ACHN (cell line): ENCODE data around the gene CD276.
"Not testable (repeated sequence)": the region's sequence is repeated elsewhere in the genome, so short reads cannot be mapped to it uniquely, and the experiment has no call there.

Experiments
- DNase-seq: peaks from one replicate; pipeline ENCODE4 v3.0.0-alpha.2; 2015
- in situ Hi-C: cut with HindIII; loops from 2 replicates; pipeline ENCODE4 v1.10.0; 2017; ENCODE audit warnings: low sequenced_read_pairs, low pct_ligation_motif_present, low pct_unique_long_range_greater_than_20kb

CD276 gene

GRCh38 chr15:73683777-73684580 lies at the start of gene CD276:
TSS of gene CD276 (plus strand) at chr15:73684383. CDS start at chr15:73699640, 15,257 bp downstream.
- in situ Hi-C loops, result no loop called here
- peak; percentile 80 for DNase-seq

GRCh38 chr15:73637527-73637926 lies 46.7 kb upstream of the CD276 start:
- peak; percentile 49 for DNase-seq
- in situ Hi-C loops, result no loop called here

DNA sequence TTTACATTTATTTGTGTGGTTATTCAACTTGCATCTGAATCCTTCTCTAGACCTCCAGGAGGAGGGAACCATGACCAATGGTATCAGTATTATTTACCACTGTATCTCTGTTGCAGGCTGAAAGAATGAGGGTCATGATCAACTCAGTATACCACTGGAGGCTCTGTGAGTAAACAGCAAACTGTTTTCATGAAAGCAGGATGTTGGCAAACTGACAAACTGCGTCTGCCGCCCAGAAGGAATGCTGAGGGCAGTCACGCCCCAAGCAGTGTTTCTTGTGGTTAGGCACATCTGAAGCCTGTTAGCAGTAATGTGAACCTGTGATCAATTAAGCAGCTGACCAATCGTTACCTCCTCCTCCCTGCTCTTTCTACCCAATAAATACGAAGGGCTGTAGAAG lies 44.7 kb upstream of the CD276 start:
- in situ Hi-C loops, result not testable (repeated sequence)
- peak; percentile 72 for DNase-seq

DNA sequence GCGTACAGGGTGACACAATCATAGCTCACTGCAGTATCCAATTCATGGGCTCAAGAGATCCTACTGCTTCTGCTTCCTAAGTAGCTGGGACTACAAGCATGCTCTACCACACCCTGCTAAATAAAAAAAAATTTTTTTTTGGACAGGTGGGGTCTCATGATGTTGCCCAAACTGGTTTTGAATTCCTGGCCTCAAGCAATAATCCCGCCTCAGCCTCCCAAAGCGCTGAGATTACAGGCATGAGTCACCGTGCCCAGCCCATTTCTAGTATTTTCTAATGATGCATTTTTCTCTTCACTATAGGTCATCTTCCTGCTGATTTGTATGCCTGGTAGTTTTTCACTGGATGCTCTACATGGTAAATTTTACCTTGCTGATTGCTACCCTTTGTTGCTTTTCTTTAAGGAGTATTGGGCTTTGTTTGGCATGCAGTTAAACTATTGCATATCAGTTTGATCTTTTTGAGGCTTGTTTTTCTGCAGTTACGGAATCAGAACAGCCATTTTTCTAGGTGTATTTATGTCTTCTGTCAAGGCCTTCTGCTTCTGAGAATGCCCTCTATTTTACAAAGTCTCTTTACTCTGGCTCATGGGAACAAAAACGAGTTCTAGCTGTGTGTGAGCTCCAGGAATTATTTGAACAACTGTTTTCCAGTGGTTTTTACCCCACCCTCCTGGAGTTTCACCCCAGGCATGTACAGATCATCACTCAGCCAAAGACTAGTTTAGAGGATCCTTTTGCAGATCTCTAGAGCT lies 36.7 kb upstream of the CD276 start:
- in situ Hi-C loops, result no loop called here
- DNase-seq, result no peak

GRCh38 chr15:73648014-73648295 lies 36.2 kb upstream of the CD276 start:
- DNase-seq, result no peak
- in situ Hi-C loops, result no loop called here

DNA sequence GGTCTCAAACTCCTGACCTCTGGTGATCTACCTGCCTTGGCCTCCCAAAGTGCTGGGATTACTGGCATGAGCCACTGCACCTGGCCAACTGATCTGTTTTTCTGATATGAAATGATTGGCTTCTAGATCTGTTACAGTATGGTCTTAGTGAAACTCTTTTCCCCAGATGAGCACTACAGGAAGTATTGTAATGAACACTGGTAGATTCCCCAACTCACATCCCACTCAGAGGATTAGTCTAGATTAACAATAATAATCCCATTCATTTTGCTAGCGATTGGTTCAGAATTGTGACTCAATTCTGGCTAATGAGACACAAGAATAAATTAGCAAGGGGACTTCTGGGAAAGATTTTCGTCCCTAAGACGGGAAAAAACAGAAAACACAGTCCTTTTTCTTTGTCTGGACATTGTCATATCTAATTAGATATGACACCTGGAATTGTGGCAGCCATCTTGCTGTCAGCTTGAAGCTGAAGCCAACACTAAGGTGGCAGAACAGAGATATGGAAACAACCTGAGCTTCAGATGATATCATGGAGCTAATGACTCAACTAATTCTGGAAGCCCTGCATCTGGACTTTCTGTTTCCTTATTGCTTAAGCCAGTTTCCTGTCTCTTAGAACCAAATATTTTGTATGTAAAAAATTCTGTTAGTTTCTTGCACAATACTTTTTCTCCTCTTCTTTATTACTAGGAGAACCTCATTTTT lies 33.6 kb upstream of the CD276 start:
- in situ Hi-C loops, result no loop called here
- DNase-seq, result no peak

GRCh38 chr15:73654659-73655058 lies 29.5 kb upstream of the CD276 start:
- in situ Hi-C loops, result no loop called here

GRCh38 chr15:73655724-73656123 lies 28.5 kb upstream of the CD276 start:
- DNase-seq, result no peak
- in situ Hi-C loops, result no loop called here

More at GRCh38 chr15:73654659-73655058, 29.5 kb upstream of the CD276 start:
- DNase-seq, result no peak

- in situ Hi-C loops, result no loop called here
- DNase-seq, result no peak
Observed at GRCh38 chr15:73658645-73659044, 25.5 kb upstream of the CD276 start.

GRCh38 chr15:73660455-73660854 lies 23.7 kb upstream of the CD276 start:
- no peak for DNase-seq
- in situ Hi-C loops, result no loop called here

GRCh38 chr15:73674587-73674986 lies 9.6 kb upstream of the CD276 start:
- no peak for DNase-seq
- in situ Hi-C loops, result no loop called here

GRCh38 chr15:73677146-73677607 lies 7.0 kb upstream of the CD276 start:
- in situ Hi-C loops, result no loop called here
- DNase-seq, result peak; percentile 67

GRCh38 chr15:73677733-73678132 lies 6.5 kb upstream of the CD276 start:
- in situ Hi-C loops, result no loop called here

GRCh38 chr15:73678498-73678897 lies 5.7 kb upstream of the CD276 start:
- no peak for DNase-seq
- in situ Hi-C loops, result no loop called here

More at GRCh38 chr15:73677733-73678132, 6.5 kb upstream of the CD276 start:
- no peak for DNase-seq

GRCh38 chr15:73679180-73679579 lies 5.0 kb upstream of the CD276 start:
- DNase-seq, result no peak
- in situ Hi-C loops, result no loop called here

GRCh38 chr15:73679964-73680363 lies 4.2 kb upstream of the CD276 start:
- no peak for DNase-seq
- in situ Hi-C loops, result no loop called here

DNA sequence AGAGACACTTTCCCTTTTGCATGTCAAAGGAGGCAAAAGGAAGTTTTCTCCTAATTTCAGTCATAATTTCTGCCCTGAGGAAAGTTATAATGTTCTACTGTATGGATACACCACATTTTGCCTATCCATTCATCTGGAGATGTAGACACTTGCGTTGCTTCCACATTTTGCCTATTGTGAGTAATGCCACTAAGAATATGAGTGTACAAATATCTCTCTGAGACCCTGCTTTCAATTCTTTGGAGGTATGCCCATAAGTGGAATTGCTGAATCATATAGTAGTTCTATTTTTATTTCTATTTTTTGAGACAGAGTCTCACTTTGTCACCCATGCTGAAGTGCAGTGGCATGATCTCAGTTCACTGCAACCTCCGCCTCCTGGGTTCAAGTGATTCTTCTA lies 3.6 kb upstream of the CD276 start:
- in situ Hi-C loops, result no loop called here
- DNase-seq, result no peak

- DNase-seq, result no peak
- in situ Hi-C loops, result no loop called here
Observed at GRCh38 chr15:73681063-73681462, 3.1 kb upstream of the CD276 start.

DNA sequence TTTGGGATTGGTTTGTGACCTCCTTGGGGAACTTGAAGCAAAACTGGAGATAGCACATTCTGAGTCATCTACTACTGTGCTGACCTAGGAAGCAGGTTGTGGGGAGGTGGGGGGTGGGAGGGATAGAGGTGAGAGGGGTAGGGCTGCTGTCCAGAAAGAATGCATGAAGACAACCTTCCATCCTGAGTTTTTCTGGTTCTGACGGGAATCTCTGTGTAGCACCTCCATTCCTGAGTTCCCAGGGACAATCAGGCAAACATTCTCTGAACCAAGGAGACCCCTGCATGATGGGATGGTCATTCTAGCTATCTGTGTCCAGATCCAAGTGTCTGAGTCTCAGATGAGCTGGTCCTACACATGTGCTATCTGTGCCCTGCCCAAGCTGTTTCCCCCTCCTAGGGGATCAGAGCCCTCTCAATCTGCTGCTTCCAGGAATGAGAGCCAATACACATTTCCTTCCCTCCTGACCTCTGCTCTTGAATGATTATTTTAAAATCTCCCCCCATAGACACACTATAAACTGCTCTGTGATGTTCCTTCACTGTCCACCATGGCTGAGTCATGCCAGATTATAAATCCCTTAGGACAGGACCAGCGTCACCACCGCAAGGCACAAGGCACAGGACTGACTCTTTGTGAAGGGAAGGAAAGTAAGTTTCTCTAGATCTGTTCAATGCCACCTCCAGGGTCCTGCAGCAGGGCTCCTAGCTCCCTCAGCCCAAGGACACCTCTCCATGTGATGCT lies 2.2 kb upstream of the CD276 start:
- DNase-seq, result no peak
- in situ Hi-C loops, result no loop called here
